ENCODE measurements around the gene CCDC3. TPM values are rescaled to one million over a fixed set of nuclear protein-coding genes. Genes with fewer than 3 reads are reported as not detected.
"Not testable (repeated sequence)": the region's sequence is repeated elsewhere in the genome, so short reads cannot be mapped to it uniquely, and the experiment has no call there.

The CCDC3 gene
- total and polyA plus RNA-seq, 7 donors: 0.46 to 6.9 (median 3.1) TPM

- H3K27me3 ChIP-seq: no peaks in the 10 kb centered on the region
- no peaks in the 10 kb centered on the region for H3K36me3 ChIP-seq
- TF ChIP-seq POLR2AphosphoS5 (IDR thresholded peaks at IDR 0.05): no peak
- no peak for TF ChIP-seq POLR2A (IDR thresholded peaks at IDR 0.05)
- no peak for TF ChIP-seq CTCF (IDR thresholded peaks at IDR 0.05)
- TF ChIP-seq EP300 (IDR thresholded peaks at IDR 0.05): no peak
- no peak overlapping the region for H3K4me3 ChIP-seq
- 68 to 73% methylated on average over 5 of the region's 5 CpGs for WGBS, 2 donors
- H3K9me3 ChIP-seq: no peaks in the 10 kb centered on the region
- H3K4me1 ChIP-seq: no peaks in the 10 kb centered on the region
- intact Hi-C loops (cut with DNase I): no loop called here
- H3K27ac ChIP-seq: no peak overlapping the region
- DNase-seq: no peak
These were observed 133.3 kb downstream of the CCDC3 start for GRCh38 chr10:12868229-12868628.

GRCh38 chr10:12865515-12865914 lies 136.0 kb downstream of the CCDC3 start:
- intact Hi-C loops (cut with DNase I); H3K4me1 ChIP-seq; H3K27me3 ChIP-seq; H3K36me3 ChIP-seq; DNase-seq; H3K4me3 ChIP-seq; H3K9me3 ChIP-seq; H3K27ac ChIP-seq: not testable (repeated sequence)
- WGBS, 2 donors: 94 to 96% methylated on average over 6 of the region's 6 CpGs

- Histone ChIP-seq H3K27ac (no peak overlapping the region), H3K4me1 (no peaks in the 10 kb centered on the region), H3K27me3 (no peaks in the 10 kb centered on the region), H3K36me3 (no peaks in the 10 kb centered on the region), H3K9me3 (no peaks in the 10 kb centered on the region), H3K4me3 (no peak overlapping the region)
- intact Hi-C loops (cut with DNase I): no loop called here
- 77% methylated on average over 3 of the region's 3 CpGs for WGBS, 2 donors
- TF ChIP-seq EP300 (IDR thresholded peaks at IDR 0.05): no peak
- TF ChIP-seq POLR2A (IDR thresholded peaks at IDR 0.05): no peak
- TF ChIP-seq CTCF (IDR thresholded peaks at IDR 0.05): no peak
- no peak for TF ChIP-seq POLR2AphosphoS5 (IDR thresholded peaks at IDR 0.05)
- DNase-seq: no peak
These were observed 139.1 kb downstream of the CCDC3 start for GRCh38 chr10:12862459-12862858.

- H3K9me3 ChIP-seq: no peaks in the 10 kb centered on the region
- no peak overlapping the region for H3K27ac ChIP-seq
- TF ChIP-seq POLR2A (IDR thresholded peaks at IDR 0.05) (no peak), EP300 (IDR thresholded peaks at IDR 0.05) (no peak), CTCF (IDR thresholded peaks at IDR 0.05) (no peak), POLR2AphosphoS5 (IDR thresholded peaks at IDR 0.05) (no peak)
- no peak overlapping the region for H3K4me3 ChIP-seq
- peaks cover 0 to 2% (median under 1%) of the 10 kb centered on the region in 4 donors for H3K4me1 ChIP-seq
- intact Hi-C loops (cut with DNase I): no loop called here
- DNase-seq: no peak
- no peaks in the 10 kb centered on the region for H3K27me3 ChIP-seq
- no peaks in the 10 kb centered on the region for H3K36me3 ChIP-seq
- WGBS, 2 donors: 45 to 88% methylated on average over 2 of the region's 2 CpGs
These were observed 146.5 kb downstream of the CCDC3 start for GRCh38 chr10:12854988-12855387.

- no peak for DNase-seq
- Histone ChIP-seq H3K9me3 (no peaks in the 10 kb centered on the region), H3K36me3 (no peaks in the 10 kb centered on the region), H3K4me1 (peaks cover 0 to 13% (median 9%) of the 10 kb centered on the region in 4 donors), H3K27me3 (no peaks in the 10 kb centered on the region), H3K4me3 (no peak overlapping the region), H3K27ac (no peak overlapping the region)
- intact Hi-C loops (cut with DNase I): no loop called here
- TF ChIP-seq EP300 (IDR thresholded peaks at IDR 0.05) (no peak), POLR2A (IDR thresholded peaks at IDR 0.05) (no peak), POLR2AphosphoS5 (IDR thresholded peaks at IDR 0.05) (no peak), CTCF (IDR thresholded peaks at IDR 0.05) (no peak)
- 72 to 87% methylated on average over 2 of the region's 2 CpGs for WGBS, 2 donors
These were observed 148.8 kb downstream of the CCDC3 start for GRCh38 chr10:12852687-12853086.

Data from sigmoid colon (tissue), 7 donors.